Endothelial cell of umbilical vein (primary cell): Measurements from ENCODE around the gene CIAO1. TPM values are rescaled to one million over a fixed set of nuclear protein-coding genes. Genes with fewer than 3 reads are reported as not detected.
A peak's percentile ranks its signal among the peaks of the same experiment; 100 is the strongest.
"Not testable (repeated sequence)": the region's sequence is repeated elsewhere in the genome, so short reads cannot be mapped to it uniquely, and the experiment has no call there.

Experiments used
- BruUV-seq: library from RNA; stranded (reverse); fragments of 400-500 nt; replicated peaks from 2 replicates; lab custom pipeline; 2021; lab: Mats Ljungman, UMichigan
- CTCF ChIA-PET: fragments of 300-600, 350-600 bp; sonication (Branson Sonifier 250); formaldehyde crosslinking; loops from one replicate; lab custom pipeline; 2021; ENCODE audit warnings: antibody characterized with exemption, inconsistent platforms; lab: Charles Lee
- POLR2A ChIA-PET: fragments of 300-600, 350-600 bp; sonication (Branson Sonifier 250); formaldehyde crosslinking; loops from one replicate; lab custom pipeline; 2021; ENCODE audit warnings: antibody characterized with exemption, inconsistent platforms; lab: Charles Lee
- DNase-seq: peaks from one replicate; pipeline ENCODE4 v3.0.0-alpha.2; 2011; ENCODE audit warnings: low read depth, low spot score
- FAIRE-seq: peaks from 2 replicates; lab custom pipeline; 2011; peaks lifted over from hg19 to GRCh38; lab: Jason Lieb, UNC
- H2AFZ ChIP-seq: 2 replicates; pipeline ENCODE4 v1.6.0; 2012; ENCODE audit warnings: low read depth, low read length, control low read depth, inconsistent platforms
- H3K27ac ChIP-seq: 2 replicates; pipeline ENCODE4 v1.5.1; 2011; ENCODE audit warnings: low read depth, mild to moderate bottlenecking, control low read depth, low read length, moderate library complexity; ENCODE audit not compliant: insufficient read depth
- H3K27me3 ChIP-seq, 2 experiments: 2 replicates each; pipeline versions ENCODE4 v1.6.0 to v1.6.1; 2011; ENCODE audit warnings: low read length in 2 of 2, mixed read lengths in 1 of 2; ENCODE audit not compliant: control insufficient read depth in 2 of 2, insufficient read depth in 2 of 2
- H3K36me3 ChIP-seq, 2 experiments: 2 replicates in 1 of 2; 3 replicates in 1 of 2; pipeline ENCODE4 v1.5.1; 2011; ENCODE audit warnings: low read length in 2 of 2, mild to moderate bottlenecking in 1 of 2, moderate library complexity in 1 of 2; ENCODE audit not compliant: control insufficient read depth in 2 of 2, insufficient read depth in 2 of 2; ENCODE audit errors: extremely low read depth in 1 of 2
- H3K4me1 ChIP-seq: 3 replicates; pipeline ENCODE4 v1.5.1; 2011; ENCODE audit warnings: mild to moderate bottlenecking, low read length; ENCODE audit not compliant: control insufficient read depth, insufficient read depth; ENCODE audit errors: extremely low read depth
- H3K4me2 ChIP-seq: 2 replicates; pipeline ENCODE4 v1.6.1; 2011; ENCODE audit warnings: low read length, control low read depth, mixed read lengths; ENCODE audit not compliant: insufficient read depth
- H3K4me3 ChIP-seq, 3 experiments: fragments of 200-600 bp in 1 of 3; sonication (generic), shearing (Covaris generic) in 1 of 3; replicated peaks in 1 of 3; 2 replicates each; pipeline ENCODE4 v1.5.1; 2011 to 2016; ENCODE audit warnings: control low read depth in 3 of 3, low read length in 3 of 3, mild to moderate bottlenecking in 2 of 3, inconsistent platforms in 1 of 3, low read depth in 1 of 3, moderate library complexity in 1 of 3; ENCODE audit not compliant: insufficient read depth in 1 of 3
- H3K79me2 ChIP-seq: 2 replicates; pipeline ENCODE4 v1.6.0; 2012; ENCODE audit warnings: low read length, inconsistent platforms; ENCODE audit not compliant: control insufficient read depth, insufficient read depth
- H3K9ac ChIP-seq: replicated peaks from 2 replicates; pipeline ENCODE3; 2011; ENCODE audit warnings: low read length, control low read depth; ENCODE audit not compliant: insufficient read depth; ENCODE audit errors: extremely low read depth
- H3K9me1 ChIP-seq: replicated peaks from 3 replicates; pipeline ENCODE4 v1.6.0; 2011; ENCODE audit warnings: mild to moderate bottlenecking, low read length; ENCODE audit not compliant: control insufficient read depth, insufficient read depth; ENCODE audit errors: extremely low read depth
- H3K9me3 ChIP-seq: replicated peaks from 2 replicates; pipeline ENCODE4 v1.5.1; 2012; ENCODE audit warnings: low read length, inconsistent platforms; ENCODE audit not compliant: control insufficient read depth, insufficient read depth
- H4K20me1 ChIP-seq: replicated peaks from 2 replicates; pipeline ENCODE3; 2011; ENCODE audit warnings: mild to moderate bottlenecking, low read length; ENCODE audit not compliant: control insufficient read depth, insufficient read depth; ENCODE audit errors: extremely low read depth
- FOS ChIP-seq: IDR thresholded peaks from 2 replicates; pipeline ENCODE4 v1.6.1; 2011; ENCODE audit warnings: mild to moderate bottlenecking, low read length, moderate library complexity, borderline replicate concordance; ENCODE audit not compliant: insufficient read depth
- GATA2 ChIP-seq: IDR thresholded peaks from 2 replicates; pipeline ENCODE4 v1.7.0; 2011; ENCODE audit warnings: low read depth, mild to moderate bottlenecking, moderate library complexity, mixed read lengths, low read length; ENCODE audit not compliant: insufficient read length, insufficient read depth
- JUN ChIP-seq: IDR thresholded peaks from 2 replicates; pipeline ENCODE4 v1.6.1; 2011; ENCODE audit warnings: borderline replicate concordance, low read depth; ENCODE audit not compliant: insufficient read length, insufficient read depth
- POLR2A ChIP-seq: IDR thresholded peaks from 2 replicates; pipeline ENCODE4 v1.6.1; 2012; ENCODE audit warnings: low read depth, mild to moderate bottlenecking, control low read depth, low read length
- POLR2AphosphoS5 ChIP-seq: IDR thresholded peaks from 2 replicates; pipeline ENCODE4 v1.6.1; 2012; ENCODE audit warnings: low read depth, mild to moderate bottlenecking, control low read depth, low read length, moderate library complexity; ENCODE audit not compliant: insufficient read depth
- dilution Hi-C: fragments of 300-500 bp; cut with MboI; formaldehyde crosslinking; loops from one replicate; pipeline ENCODE4 v1.15.0; 2019; ENCODE audit warnings: low sequenced_read_pairs; ENCODE audit not compliant: extremely low pct_ligation_motif_present
- intact Hi-C: fragments of 100-400 bp; cut with micrococcal nuclease; formaldehyde crosslinking; loops from one replicate; pipeline ENCODE4 v1.10.0; 2022
- polyA plus RNA-seq, 4 experiments: library from polyadenylated mRNA; depleted of rRNA in 3 of 4; stranded (reverse) in 3 of 4; unstranded in 1 of 4; fragments of >200 nt; gene quantifications; 2 replicates each; pipeline versions ENCODE4 v1.2.1 to v1.2.3, GENCODE V29; 2011 to 2012; ENCODE audit warnings: missing spikeins in 1 of 4
- total RNA-seq: library from RNA; stranded (reverse); gene quantifications from 2 replicates; pipeline ENCODE4 v1.2.3, GENCODE V29; 2021
- TF ChIP-seq, protein P1 (sequence below): IDR thresholded peaks from 2 replicates; pipeline ENCODE4 v1.6.1; 2011; ENCODE audit not compliant: insufficient read depth, insufficient read length
- TF ChIP-seq, protein P2 (sequence below), 2 donors: IDR thresholded peaks; 1 replicate in 1 of 2; 2 replicates in 1 of 2; pipeline ENCODE4 v1.5.1; 2011; ENCODE audit warnings: low read length in 2 of 2, mild to moderate bottlenecking in 2 of 2, moderate library complexity in 2 of 2, control low read depth in 1 of 2, inconsistent platforms in 1 of 2, low read depth in 1 of 2; ENCODE audit not compliant: insufficient read depth in 1 of 2; ENCODE audit errors: extremely low read depth in 1 of 2

CIAO1 gene
- total and polyA plus RNA-seq, 2 donors (not counting 3 experiments of a cell fraction or from before 2014, with no cell fraction given), result 70.7 to 119 TPM

DNA sequence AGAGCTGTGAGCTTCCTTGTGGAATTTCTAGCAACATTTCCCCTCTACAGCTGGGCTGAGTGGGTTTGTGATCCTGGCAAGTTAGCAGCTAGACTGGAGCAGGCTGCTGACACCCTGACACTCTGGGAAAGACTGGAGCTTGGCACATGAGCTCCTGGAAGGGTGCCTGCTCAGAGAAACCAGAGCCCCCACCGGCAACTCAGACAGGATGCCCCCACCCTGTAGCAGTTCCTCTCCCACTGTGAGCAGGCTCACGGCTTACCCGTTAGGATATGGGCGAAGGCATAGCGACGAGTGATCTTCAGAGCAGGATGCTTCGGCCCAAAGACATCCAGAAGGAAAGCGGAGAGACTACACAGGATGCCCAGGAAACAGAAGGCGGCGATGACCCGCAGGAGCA lies 11.5 kb upstream of the CIAO1 start:
- peak; percentile 84 for DNase-seq
- Histone ChIP-seq H4K20me1 (no peaks in the 10 kb centered on the region), H2AFZ (no peak overlapping the region), H3K4me2 (no peak overlapping the region), H3K79me2 (peaks cover 24% of the 10 kb centered on the region), H3K9ac (no peak overlapping the region), H3K4me3 (no peak overlapping the region), H3K36me3 (peaks cover 8 to 14% of the 10 kb centered on the region in 2 experiments), H3K4me1 (peaks cover 50% of the 10 kb centered on the region), H3K27me3 (no peaks in the 10 kb centered on the region), H3K27ac (peak overlapping the region; percentile 1), H3K9me1 (peaks cover 4% of the 10 kb centered on the region), H3K9me3 (no peaks in the 10 kb centered on the region)
- no TSS peak for BruUV-seq
- ChIA-PET POLR2A (interaction anchor here (1.2 to 1.4 kb wide), 2 partner anchors 8 to 12 kb away, joined by 3 read pairs; partner anchors contain the start of genes CIAO1 and TMEM127), CTCF (interaction anchor here (0.8 to 1.7 kb wide), 6 partner anchors 9 to 116 kb away, joined by 3 to 9 read pairs (median 4); partner anchors contain the start of genes ASTL, CIAO1 and STARD7)
- peak; percentile 33 for FAIRE-seq
- dilution Hi-C loops (no loop called here), intact Hi-C loops (no loop called here)
- TF ChIP-seq POLR2AphosphoS5, result peak; percentile 16
- TF ChIP-seq JUN, result no peak

DNA sequence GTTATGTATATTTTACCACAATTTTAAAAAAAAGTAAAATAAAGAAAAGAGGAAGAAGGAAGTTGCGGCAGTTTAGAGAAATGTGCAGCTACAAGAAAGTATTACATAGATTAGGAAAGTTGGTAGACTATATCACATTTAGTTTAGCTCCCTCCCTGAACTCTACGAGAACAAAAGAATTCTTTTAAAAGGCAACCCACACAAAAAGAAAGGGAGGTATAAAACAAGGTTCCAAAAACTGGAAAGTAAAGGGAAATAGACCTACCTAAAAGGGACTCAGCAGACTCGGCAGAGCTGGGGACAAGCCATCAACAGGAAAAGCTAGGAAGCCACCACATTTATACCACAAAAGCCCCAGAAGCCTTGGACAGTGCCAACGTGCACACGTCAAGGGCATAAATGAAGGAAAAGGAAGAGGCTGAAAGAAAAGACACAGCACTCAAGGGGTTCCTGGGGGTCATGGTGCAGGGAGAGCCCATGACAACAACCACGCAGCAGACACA lies 9.4 kb upstream of the CIAO1 start:
- dilution Hi-C loops, result no loop called here
- intact Hi-C loops, result no loop called here
- no peak overlapping the region for H3K27ac ChIP-seq
- H3K4me1 ChIP-seq, result peaks cover 59% of the 10 kb centered on the region
- CTCF ChIA-PET, result interaction anchor here (0.8 to 2.2 kb wide), 3 partner anchors 8 to 82 kb away, joined by 3 to 5 read pairs (median 3); no protein-coding TSS in a partner anchor
- H3K4me2 ChIP-seq, result no peak overlapping the region
- H3K4me3 ChIP-seq, result no peak overlapping the region
- H3K9me3 ChIP-seq, result no peaks in the 10 kb centered on the region
- peaks cover 6% of the 10 kb centered on the region for H3K9me1 ChIP-seq
- H2AFZ ChIP-seq, result no peak overlapping the region
- POLR2A ChIA-PET, result no interaction called here
- BruUV-seq, result no TSS peak
- no peak for FAIRE-seq
- no peaks in the 10 kb centered on the region for H3K27me3 ChIP-seq
- DNase-seq, result no peak
- TF ChIP-seq, protein P1, sequence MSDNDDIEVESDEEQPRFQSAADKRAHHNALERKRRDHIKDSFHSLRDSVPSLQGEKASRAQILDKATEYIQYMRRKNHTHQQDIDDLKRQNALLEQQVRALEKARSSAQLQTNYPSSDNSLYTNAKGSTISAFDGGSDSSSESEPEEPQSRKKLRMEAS, result no peak
- TF ChIP-seq, protein P2, sequence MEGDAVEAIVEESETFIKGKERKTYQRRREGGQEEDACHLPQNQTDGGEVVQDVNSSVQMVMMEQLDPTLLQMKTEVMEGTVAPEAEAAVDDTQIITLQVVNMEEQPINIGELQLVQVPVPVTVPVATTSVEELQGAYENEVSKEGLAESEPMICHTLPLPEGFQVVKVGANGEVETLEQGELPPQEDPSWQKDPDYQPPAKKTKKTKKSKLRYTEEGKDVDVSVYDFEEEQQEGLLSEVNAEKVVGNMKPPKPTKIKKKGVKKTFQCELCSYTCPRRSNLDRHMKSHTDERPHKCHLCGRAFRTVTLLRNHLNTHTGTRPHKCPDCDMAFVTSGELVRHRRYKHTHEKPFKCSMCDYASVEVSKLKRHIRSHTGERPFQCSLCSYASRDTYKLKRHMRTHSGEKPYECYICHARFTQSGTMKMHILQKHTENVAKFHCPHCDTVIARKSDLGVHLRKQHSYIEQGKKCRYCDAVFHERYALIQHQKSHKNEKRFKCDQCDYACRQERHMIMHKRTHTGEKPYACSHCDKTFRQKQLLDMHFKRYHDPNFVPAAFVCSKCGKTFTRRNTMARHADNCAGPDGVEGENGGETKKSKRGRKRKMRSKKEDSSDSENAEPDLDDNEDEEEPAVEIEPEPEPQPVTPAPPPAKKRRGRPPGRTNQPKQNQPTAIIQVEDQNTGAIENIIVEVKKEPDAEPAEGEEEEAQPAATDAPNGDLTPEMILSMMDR (IDR thresholded peaks at IDR 0.05; ENCODE audit: extremely low read depth in 1 of 2, insufficient read depth in 1 of 2, low read depth in 1 of 2, low read length in 2 of 2), result no peak
- TF ChIP-seq FOS (no peak), GATA2 (no peak), POLR2A (no peak)
- H4K20me1 ChIP-seq, result no peaks in the 10 kb centered on the region
- peaks cover 34% of the 10 kb centered on the region for H3K79me2 ChIP-seq
- peaks cover 8 to 14% of the 10 kb centered on the region in 2 experiments for H3K36me3 ChIP-seq
- H3K9ac ChIP-seq, result no peak overlapping the region

DNA sequence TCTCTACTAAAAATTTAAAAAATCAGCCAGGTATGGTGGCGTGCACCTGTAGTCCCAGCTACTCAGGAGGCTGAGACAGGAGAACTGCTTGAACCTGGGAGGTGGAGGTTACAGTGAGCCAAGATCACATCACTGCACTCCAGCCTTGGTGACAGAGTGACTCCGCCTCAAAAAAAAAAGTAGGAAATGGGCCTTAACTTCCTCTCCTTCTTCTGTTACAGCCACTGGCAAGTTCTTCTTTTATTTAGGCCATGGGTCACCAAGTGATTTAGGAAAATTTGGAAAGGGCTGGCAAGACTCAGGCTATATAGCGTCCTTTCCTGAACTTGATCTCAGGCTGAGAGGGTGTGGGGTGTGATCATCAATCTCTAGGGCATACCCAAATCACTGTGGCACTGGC lies 8.3 kb upstream of the CIAO1 start:
- dilution Hi-C loops, H3K9me3 ChIP-seq, H2AFZ ChIP-seq, H4K20me1 ChIP-seq, intact Hi-C loops, BruUV-seq, FAIRE-seq, POLR2A ChIA-PET, H3K27ac ChIP-seq, DNase-seq, H3K4me2 ChIP-seq, H3K9ac ChIP-seq, H3K27me3 ChIP-seq, H3K9me1 ChIP-seq, H3K4me3 ChIP-seq: not testable (repeated sequence)
- Histone ChIP-seq H3K36me3 (peaks cover 8 to 11% of the 10 kb centered on the region in 2 experiments), H3K79me2 (peaks cover 39% of the 10 kb centered on the region), H3K4me1 (peaks cover 52% of the 10 kb centered on the region)
- CTCF ChIA-PET, result interaction anchor here (2.2 kb wide), 1 partner anchor 83 kb away, joined by 5 read pairs; no protein-coding TSS in a partner anchor
